Activated CD8-positive, alpha-beta T cell treated with anti-CD3 and anti-CD28 coated beads for 36 hours (primary cell): ENCODE measurements around the gene ZBTB16. TPM values are rescaled to one million over a fixed set of nuclear protein-coding genes. Genes with fewer than 3 reads are reported as not detected.
A peak's percentile ranks its signal among the peaks of the same experiment; 100 is the strongest.

Experiments used
- ATAC-seq: fragments of 200-7000 bp; cut with Tn5 transposase; one replicate; pipeline ENCODE4 v1.10.0; 2021; ENCODE audit warnings: mild to moderate bottlenecking, moderate library complexity
- CTCF ChIA-PET: fragments of 350-600 bp; sonication (Branson Sonifier 250); formaldehyde crosslinking; loops from one replicate; lab custom pipeline; 2021; ENCODE audit warnings: antibody characterized with exemption; lab: Charles Lee
- POLR2A ChIA-PET: fragments of 350-600 bp; sonication (Branson Sonifier 250); formaldehyde crosslinking; loops from one replicate; lab custom pipeline; 2021; ENCODE audit warnings: antibody characterized with exemption; lab: Charles Lee
- DNase-seq: peaks from one replicate; pipeline ENCODE4 v3.0.0-alpha.2; 2020
- H3K27ac Mint-ChIP-seq: one replicate; pipeline ENCODE4 v1.8.0; 2021; ENCODE audit warnings: mild to moderate bottlenecking, mixed read lengths
- H3K27me3 Mint-ChIP-seq: one replicate; pipeline ENCODE4 v1.8.0; 2021; ENCODE audit warnings: mixed read lengths
- H3K36me3 Mint-ChIP-seq: one replicate; pipeline ENCODE4 v1.8.0; 2021; ENCODE audit warnings: low read depth, mixed read lengths
- H3K4me1 Mint-ChIP-seq: one replicate; pipeline ENCODE4 v1.8.0; 2021; ENCODE audit warnings: low read depth, mixed read lengths
- H3K4me3 Mint-ChIP-seq: one replicate; pipeline ENCODE4 v1.8.0; 2021; ENCODE audit warnings: mild to moderate bottlenecking, moderate library complexity, mixed read lengths
- H3K9me3 Mint-ChIP-seq: one replicate; pipeline ENCODE4 v1.8.0; 2021; ENCODE audit warnings: mixed read lengths
- CTCF ChIP-seq: fragments of 200-600 bp; IDR thresholded peaks from one replicate; pipeline ENCODE4 v1.8.0; 2022; ENCODE audit warnings: antibody characterized with exemption, mild to moderate bottlenecking
- intact Hi-C: fragments of 100-400 bp; cut with micrococcal nuclease; formaldehyde crosslinking; loops from one replicate; pipeline ENCODE4 v1.10.0; 2022
- total RNA-seq, 2 experiments: library from RNA; stranded (reverse); gene quantifications; one replicate each; pipeline ENCODE4 v1.2.3, GENCODE V29; 2021

ZBTB16 gene
- total RNA-seq, 2 experiments from 2014 or later = 9.5 to 10.1 TPM

GRCh38 chr11:114215871-114216795, 156.6 kb downstream of the ZBTB16 start:
- no peak for TF ChIP-seq CTCF
- Mint-ChIP-seq H3K27me3 (no peaks in the 10 kb centered on the region), H3K27ac (no peak overlapping the region), H3K9me3 (no peaks in the 10 kb centered on the region), H3K36me3 (no peaks in the 10 kb centered on the region), H3K4me3 (no peak overlapping the region), H3K4me1 (peaks cover 13% of the 10 kb centered on the region)
- ATAC-seq (no peak), DNase-seq (no peak)
- POLR2A ChIA-PET = interaction anchor here (0.7 kb wide), 1 partner anchor 9 kb away, joined by 3 read pairs; no protein-coding TSS in a partner anchor
- CTCF ChIA-PET = interaction anchor here (0.7 to 2.0 kb wide), 2 partner anchors 36 to 45 kb away, joined by 3 to 8 read pairs; no protein-coding TSS in a partner anchor
- intact Hi-C loops = no loop called here

GRCh38 chr11:114216796-114217180, 157.3 kb downstream of the ZBTB16 start:
- CTCF ChIA-PET = interaction anchor here (0.9 kb wide), 1 partner anchor 181 kb away, joined by 3 read pairs; no protein-coding TSS in a partner anchor
- POLR2A ChIA-PET = no interaction called here
- intact Hi-C loops = no loop called here

GRCh38 chr11:114218508-114218907, 159.0 kb downstream of the ZBTB16 start:
- CTCF ChIA-PET = interaction anchor here (1.8 kb wide), 1 partner anchor 42 kb away, joined by 6 read pairs; no protein-coding TSS in a partner anchor
- DNase-seq (no peak), ATAC-seq (no peak)
- POLR2A ChIA-PET = no interaction called here
- Mint-ChIP-seq H3K4me3 (no peak overlapping the region), H3K9me3 (no peaks in the 10 kb centered on the region), H3K4me1 (peaks cover 13% of the 10 kb centered on the region), H3K27ac (no peak overlapping the region), H3K27me3 (no peaks in the 10 kb centered on the region), H3K36me3 (no peaks in the 10 kb centered on the region)
- no peak for TF ChIP-seq CTCF
- intact Hi-C loops = no loop called here

More at GRCh38 chr11:114216796-114217180, 157.3 kb downstream of the ZBTB16 start:
- no peak for TF ChIP-seq CTCF
- Mint-ChIP-seq H3K27ac (no peak overlapping the region), H3K27me3 (no peaks in the 10 kb centered on the region), H3K9me3 (no peaks in the 10 kb centered on the region), H3K4me1 (peaks cover 13% of the 10 kb centered on the region), H3K36me3 (no peaks in the 10 kb centered on the region), H3K4me3 (no peak overlapping the region)
- ATAC-seq (peak; percentile 61), DNase-seq (no peak)

GRCh38 chr11:114219559-114220349, 160.2 kb downstream of the ZBTB16 start:
- Mint-ChIP-seq H3K4me3 (no peak overlapping the region), H3K36me3 (no peaks in the 10 kb centered on the region), H3K4me1 (peaks cover 13% of the 10 kb centered on the region), H3K9me3 (no peaks in the 10 kb centered on the region), H3K27ac (no peak overlapping the region), H3K27me3 (no peaks in the 10 kb centered on the region)
- CTCF ChIA-PET = interaction anchor here (0.7 to 1.1 kb wide), 2 partner anchors 184 to 687 kb away, joined by 3 read pairs; no protein-coding TSS in a partner anchor
- DNase-seq (no peak), ATAC-seq (no peak)
- no peak for TF ChIP-seq CTCF
- POLR2A ChIA-PET = no interaction called here
- intact Hi-C loops = no loop called here
